ENCODE data around the gene CSTF3. TPM values are rescaled to one million over a fixed set of nuclear protein-coding genes. Genes with fewer than 3 reads are reported as not detected.

CSTF3 gene
- total RNA-seq, 1 experiment from 2014 or later, result 37.3 TPM

DNA sequence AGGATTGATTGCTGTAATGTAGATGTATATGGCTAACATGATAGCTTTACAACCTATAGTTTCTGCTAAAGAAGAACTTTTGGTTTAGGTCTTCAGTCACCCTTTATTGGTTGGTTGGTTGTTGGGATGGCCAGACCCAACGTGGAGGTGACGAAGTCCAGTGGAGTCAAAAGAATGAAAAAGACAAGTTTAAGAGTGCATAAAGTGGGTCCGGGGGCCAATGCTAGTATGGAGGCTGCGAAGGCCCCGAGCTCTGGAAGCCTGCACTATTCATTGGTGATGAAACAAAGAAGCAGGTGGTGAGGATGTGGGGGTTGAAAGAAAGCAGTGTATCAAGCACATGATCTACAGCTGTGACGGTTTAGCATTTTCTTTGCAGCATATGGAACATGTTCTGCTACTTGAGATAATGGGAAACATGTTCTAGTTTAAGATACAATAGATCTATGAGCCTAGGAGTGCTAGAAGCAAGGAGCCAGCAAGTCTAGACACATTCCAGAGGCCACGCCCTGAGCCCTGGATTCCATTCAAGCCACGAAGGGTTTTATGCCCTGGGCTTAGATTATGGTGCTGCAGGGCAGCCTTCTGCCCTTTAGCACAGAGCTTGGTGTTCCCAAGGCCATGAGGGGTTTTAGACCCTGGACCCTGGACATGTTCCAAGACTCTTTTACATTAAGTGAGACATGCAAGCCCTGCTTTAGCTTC, 115.6 kb downstream of the CSTF3 start:
- DNase-seq (ENCODE audit: extremely low read depth, low read depth), result no peak

DNA sequence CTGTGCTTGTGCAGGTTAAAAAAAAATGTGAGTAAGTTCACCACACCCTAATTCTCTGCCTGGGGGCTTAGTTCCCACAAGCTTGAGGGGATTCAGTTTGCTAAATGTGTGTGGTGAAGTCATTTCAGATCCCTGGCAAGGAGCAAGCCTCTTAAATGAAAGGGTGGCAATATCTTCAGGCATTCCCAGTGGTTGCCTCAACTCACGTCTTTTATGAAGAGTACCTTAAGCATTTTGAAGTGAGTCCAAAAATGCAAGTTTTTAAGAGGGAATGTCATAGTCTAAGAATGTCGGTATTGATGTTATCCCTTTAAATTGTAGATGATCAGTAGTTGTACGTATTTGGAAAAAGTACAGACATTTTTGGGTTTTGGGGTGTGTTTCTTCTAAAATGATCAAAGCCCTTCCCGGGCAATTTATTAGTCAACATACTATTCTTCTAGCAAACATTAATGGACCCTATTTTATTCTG, 117.0 kb downstream of the CSTF3 start:
- no peak for DNase-seq (ENCODE audit: extremely low read depth, low read depth)

DNA sequence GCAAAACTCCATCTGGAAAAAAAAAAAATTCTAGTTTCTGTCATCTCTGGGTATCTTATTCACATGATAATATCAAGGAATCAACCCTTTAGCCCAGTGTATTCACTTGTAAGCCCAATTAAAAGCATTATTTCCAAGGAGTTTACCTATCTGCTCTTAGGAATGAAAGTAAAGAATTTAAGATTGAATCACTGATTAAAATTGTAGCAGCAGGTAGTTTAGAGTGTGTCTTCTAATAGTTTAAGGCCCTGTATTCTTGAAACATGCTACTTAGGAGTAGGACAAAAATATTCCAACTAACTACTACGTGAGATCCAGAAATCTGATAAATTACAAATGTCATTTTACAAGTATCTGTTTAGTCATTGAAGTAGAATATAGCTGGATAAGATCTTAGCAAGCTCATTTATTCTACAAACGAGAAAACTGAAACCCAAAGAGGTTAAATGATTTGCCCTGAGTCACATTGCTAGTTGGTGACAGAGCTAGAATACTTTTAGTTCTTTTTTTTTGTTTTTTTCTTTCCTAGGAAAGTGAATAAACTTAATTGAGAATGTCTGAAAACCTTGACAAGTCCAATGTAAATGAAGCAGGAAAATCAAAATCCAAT, 118.0 kb downstream of the CSTF3 start:
- DNase-seq (ENCODE audit: extremely low read depth, low read depth), result no peak

DNA sequence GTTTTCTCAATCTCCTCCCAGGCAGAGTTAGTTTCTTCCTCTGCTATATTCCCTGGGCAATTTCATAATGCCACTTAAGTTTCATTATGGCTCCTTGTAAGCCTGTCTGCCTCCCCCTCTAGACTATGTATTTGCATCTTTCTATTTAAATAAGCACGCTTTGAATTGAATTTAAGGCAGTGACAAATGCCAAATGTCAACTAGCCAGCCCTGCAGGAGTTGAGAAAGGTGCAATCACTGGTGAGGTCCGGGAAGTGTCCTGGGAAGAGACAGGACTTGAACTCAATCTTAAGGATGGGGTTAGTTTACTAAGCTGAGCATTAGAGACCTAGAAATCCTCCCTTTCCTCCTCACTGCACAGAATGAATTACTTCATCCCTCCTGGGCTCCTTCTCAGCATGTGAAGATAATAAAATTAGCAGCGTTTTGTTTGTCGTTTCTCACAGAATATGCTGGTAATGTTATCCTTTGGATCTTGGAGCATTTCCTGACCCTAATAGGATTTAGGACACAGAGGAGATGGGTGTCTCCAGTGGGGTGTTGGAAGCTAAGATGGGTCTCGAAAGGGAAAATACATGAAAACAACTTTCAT, 120.3 kb downstream of the CSTF3 start:
- DNase-seq (ENCODE audit: extremely low read depth, low read depth), result no peak

DNA sequence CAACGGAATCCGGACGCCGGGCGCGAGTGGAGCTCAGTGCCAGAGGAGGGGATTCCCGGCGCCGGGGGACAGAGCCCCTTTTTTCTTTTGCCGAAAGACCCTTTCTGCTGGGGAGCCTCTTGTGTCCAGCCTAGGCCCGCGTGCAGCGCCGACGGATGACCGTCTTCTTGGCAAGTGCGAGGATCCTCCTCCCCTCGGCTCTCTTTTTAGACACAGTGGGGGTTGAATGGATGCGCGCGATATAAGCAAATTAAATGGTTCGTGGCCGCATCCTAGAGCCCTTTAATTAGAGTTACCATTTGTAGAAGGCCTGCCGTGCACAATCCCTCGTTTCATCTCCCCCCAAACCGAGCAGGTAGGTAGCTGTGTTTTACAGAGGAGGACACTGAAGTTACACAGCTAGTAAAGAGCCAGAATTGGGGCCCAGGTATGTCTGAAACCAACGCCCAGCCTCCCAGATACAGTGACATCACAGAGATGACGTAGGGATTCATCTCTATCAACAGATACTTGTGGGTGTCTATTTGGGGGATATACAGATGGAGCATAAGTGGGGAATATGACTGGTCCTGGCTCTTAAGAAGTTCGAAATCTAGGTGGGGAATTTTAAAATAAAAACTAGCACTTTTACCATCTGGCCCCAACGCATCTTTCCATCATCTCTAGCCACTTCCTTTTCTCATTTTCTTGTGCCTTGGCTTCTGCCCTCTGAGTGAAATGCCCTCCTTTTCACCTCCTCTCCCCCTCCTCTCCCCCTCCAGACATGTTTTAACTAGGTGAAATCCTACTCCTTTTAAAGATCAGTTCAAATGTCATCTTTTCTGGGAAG, 121.0 kb downstream of the CSTF3 start:
- DNase-seq (ENCODE audit: extremely low read depth, low read depth), result no peak

DNA sequence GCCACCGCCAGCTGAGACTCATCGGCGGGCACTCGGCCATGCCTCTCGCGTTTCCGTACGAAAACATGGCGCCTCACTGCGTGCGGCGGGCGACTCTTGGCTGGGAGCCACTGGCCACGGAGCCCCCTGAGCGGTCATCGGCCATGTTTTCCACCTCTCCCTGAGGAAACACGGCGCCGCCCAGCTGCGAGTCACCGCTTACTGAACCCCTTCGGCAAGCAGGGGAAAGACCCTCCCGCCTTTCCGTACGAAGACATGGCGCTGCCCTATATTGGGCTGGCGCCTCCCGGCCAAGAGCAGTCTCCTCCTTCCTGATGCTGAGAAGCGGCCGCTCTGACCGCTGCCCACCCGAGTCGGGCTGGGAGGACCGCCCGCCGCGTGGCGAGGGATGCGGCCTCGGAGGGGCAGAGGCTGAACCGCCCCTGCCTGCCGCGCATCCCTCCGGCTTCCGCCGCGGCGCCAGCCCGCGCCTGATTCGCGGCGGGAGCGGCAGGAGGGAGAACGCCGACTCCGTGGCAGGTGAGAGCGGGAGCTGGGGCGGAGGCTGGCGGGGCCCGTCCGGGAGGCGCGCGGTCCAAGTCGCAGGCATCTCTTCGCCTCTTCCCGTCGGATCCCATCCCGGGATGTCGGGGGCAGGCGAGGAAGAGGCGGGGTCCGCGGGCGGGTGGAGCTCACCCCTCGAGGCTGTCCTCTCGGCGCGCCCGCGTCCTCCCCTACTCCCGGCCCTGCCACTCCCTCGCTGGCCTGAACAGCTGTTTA, 121.8 kb downstream of the CSTF3 start, which contains the start of gene TCP11L1:
TCP11L1 (plus strand) TSS at position 299 of the 759 bp plus-strand sequence. CDS start 4,202 bp downstream, outside the sequence.
- DNase-seq (ENCODE audit: extremely low read depth, low read depth), result peak; percentile 36

DNA sequence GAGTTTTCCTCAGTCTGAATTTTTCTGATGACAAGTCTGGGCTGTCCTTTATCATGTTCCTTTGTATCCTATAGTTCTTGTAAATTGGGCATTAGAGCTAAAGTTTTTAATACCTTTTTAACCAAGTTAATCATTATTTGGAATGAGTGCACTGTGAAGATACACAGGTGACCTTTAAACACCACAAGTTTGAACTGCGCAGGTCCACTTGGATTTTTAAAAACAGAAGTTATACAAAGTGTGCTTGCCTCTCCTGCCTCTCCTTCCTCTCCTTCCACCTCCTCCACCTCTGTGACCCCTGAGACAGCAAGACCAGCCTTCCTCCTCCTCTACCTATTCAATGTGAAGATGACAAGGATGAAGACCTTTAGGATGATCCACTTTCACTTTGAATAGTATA, 126.3 kb downstream of the CSTF3 start:
- DNase-seq (ENCODE audit: extremely low read depth, low read depth), result no peak

Small RNA genes within 50 kb of the gene (small RNA-seq; reads per million reads assigned to genes)
- 0 reads per million in 2 experiments for gene RF00019

Other genes starting within 250 kb of the CSTF3 start
- gene DEPDC7, start 145.6 kb downstream of the CSTF3 start, total RNA-seq (2014; rRNA removed; shearing (Covaris generic)), result 1.3 and 2.2 TPM in 2 replicates
- 14.1 and 14.3 TPM in 2 replicates for gene TCP11L1, start 121.9 kb downstream of the CSTF3 start, total RNA-seq (2014; rRNA removed; shearing (Covaris generic))
- gene HIPK3, start 95.9 kb upstream of the CSTF3 start, total RNA-seq (2014; rRNA removed; shearing (Covaris generic)), result 24.1 and 27.1 TPM in 2 replicates
- gene KIAA1549L, start 214.6 kb upstream of the CSTF3 start, total RNA-seq (2014; rRNA removed; shearing (Covaris generic)), result 0.06 TPM in 1 of 2 replicates, not detected in the other

Measured in NCI-H460 (cell line).